ENCODE data around the gene DDX31. TPM values are rescaled to one million over a fixed set of nuclear protein-coding genes. Genes with fewer than 3 reads are reported as not detected.

DDX31 gene
- total RNA-seq, 1 experiment from 2014 or later = 28.4 TPM

DNA sequence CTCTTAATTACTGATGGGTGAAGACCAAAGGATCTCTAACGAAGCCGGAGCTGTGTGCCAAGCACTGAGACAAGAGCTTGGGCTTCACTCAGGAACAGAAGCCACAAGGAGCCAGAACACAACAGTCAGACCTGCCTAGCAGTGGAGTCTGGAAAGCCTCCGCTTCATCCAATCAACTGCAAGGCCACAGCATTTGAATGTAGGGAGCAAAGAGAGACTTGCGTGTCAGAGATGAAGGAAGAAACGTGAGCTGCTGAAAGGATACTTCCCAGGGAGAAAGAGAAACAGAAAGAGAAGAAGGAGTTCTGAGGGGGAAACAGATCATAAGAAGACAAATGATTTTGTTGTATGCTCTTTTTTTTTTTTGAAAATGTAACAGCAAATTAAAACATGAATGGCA is 43.5 kb downstream of the DDX31 start:
- no peaks in the 10 kb centered on the region for H3K4me1 ChIP-seq (ENCODE audit: insufficient read depth, low read length)
- H3T11ph ChIP-seq (ENCODE audit: low read length) = no peak overlapping the region
- Mint-ChIP-seq H3K4me3 (no peak overlapping the region), H3K4me1 (peaks cover 6 to 22% of the 10 kb centered on the region in 2 experiments), H3K27ac (peak overlapping the region; percentile 12 to 50 (median 46); a peak in 3 of 7 replicates), H3K9me3 (no peaks in the 10 kb centered on the region), H3K36me3 (ENCODE audit: insufficient read depth in 1 of 3, low read depth in 3 of 3) (peaks cover 18 to 70% (median 38%) of the 10 kb centered on the region in 3 experiments; a peak in 6 of 7 replicates), H3K27me3 (ENCODE audit: low read depth) (no peaks in the 10 kb centered on the region)
- no peak overlapping the region for H4K91ac ChIP-seq (ENCODE audit: insufficient read length, low read depth, low read length)
- TF ChIP-seq, protein P1, sequence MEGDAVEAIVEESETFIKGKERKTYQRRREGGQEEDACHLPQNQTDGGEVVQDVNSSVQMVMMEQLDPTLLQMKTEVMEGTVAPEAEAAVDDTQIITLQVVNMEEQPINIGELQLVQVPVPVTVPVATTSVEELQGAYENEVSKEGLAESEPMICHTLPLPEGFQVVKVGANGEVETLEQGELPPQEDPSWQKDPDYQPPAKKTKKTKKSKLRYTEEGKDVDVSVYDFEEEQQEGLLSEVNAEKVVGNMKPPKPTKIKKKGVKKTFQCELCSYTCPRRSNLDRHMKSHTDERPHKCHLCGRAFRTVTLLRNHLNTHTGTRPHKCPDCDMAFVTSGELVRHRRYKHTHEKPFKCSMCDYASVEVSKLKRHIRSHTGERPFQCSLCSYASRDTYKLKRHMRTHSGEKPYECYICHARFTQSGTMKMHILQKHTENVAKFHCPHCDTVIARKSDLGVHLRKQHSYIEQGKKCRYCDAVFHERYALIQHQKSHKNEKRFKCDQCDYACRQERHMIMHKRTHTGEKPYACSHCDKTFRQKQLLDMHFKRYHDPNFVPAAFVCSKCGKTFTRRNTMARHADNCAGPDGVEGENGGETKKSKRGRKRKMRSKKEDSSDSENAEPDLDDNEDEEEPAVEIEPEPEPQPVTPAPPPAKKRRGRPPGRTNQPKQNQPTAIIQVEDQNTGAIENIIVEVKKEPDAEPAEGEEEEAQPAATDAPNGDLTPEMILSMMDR (conservative IDR thresholded peaks at IDR 0.05) = no peak
- no peak overlapping the region for H2BK12ac ChIP-seq (ENCODE audit: insufficient read length, low read depth, low read length)
- H4K20me1 ChIP-seq (ENCODE audit: control insufficient read depth, insufficient read depth, insufficient read length) = no peaks in the 10 kb centered on the region
- H3K4ac ChIP-seq (ENCODE audit: low read depth, low read length) = no peak overlapping the region
- no peak overlapping the region for H3K56ac ChIP-seq (ENCODE audit: insufficient read length, low read depth, low read length)
- H3K14ac ChIP-seq (ENCODE audit: insufficient read depth, low read length) = no peak overlapping the region
- no peak overlapping the region for H2AK5ac ChIP-seq (ENCODE audit: insufficient read length, low read length)
- no peaks in the 10 kb centered on the region for H3K23me2 ChIP-seq (ENCODE audit: insufficient read length, low read depth, low read length, poor library complexity, severe bottlenecking)
- no peak overlapping the region for H4K5ac ChIP-seq (ENCODE audit: insufficient read length, low read depth, low read length)
- H2BK20ac ChIP-seq (ENCODE audit: low read depth, low read length, poor library complexity, severe bottlenecking) = no peak overlapping the region
- no CpG with 5 or more reads among the region's 5 CpGs for WGBS (ENCODE audit: extremely low coverage, insufficient read length, low lambda C conversion rate)
- H3K9me3 ChIP-seq (ENCODE audit: control insufficient read depth, low read depth, low read length) = no peaks in the 10 kb centered on the region
- no peak overlapping the region for H2BK15ac ChIP-seq (ENCODE audit: low read depth, low read length)
- no peak overlapping the region for H3K4me2 ChIP-seq (ENCODE audit: insufficient read depth, insufficient read length, low read length)
- H3K27ac ChIP-seq (ENCODE audit: insufficient read length, low read depth, low read length) = no peak overlapping the region
- no peak overlapping the region for H3K9ac ChIP-seq (ENCODE audit: extremely low read depth, insufficient read length, low read length)
- no peak overlapping the region for H2BK120ac ChIP-seq (ENCODE audit: low read depth, low read length, poor library complexity, severe bottlenecking)
- no peaks in the 10 kb centered on the region for H3K27me3 ChIP-seq (ENCODE audit: insufficient read depth, low read length)
- no peaks in the 10 kb centered on the region for H3K79me1 ChIP-seq (ENCODE audit: insufficient read depth, low read depth, low read length, poor library complexity, severe bottlenecking)
- DNase-seq = no peak
- no peak overlapping the region for H3K18ac ChIP-seq (ENCODE audit: insufficient read length, low read depth, low read length)
- no peak overlapping the region for H4K8ac ChIP-seq (replicated peaks; ENCODE audit: insufficient read length, low read depth, low read length)
- no peak overlapping the region for H3K23ac ChIP-seq (ENCODE audit: insufficient read length, low read depth, low read length)
- H2BK5ac ChIP-seq (ENCODE audit: insufficient read length, low read length) = no peak overlapping the region
- no peaks in the 10 kb centered on the region for H3K79me2 ChIP-seq (ENCODE audit: insufficient read depth, low read length)
- H2AFZ ChIP-seq (ENCODE audit: low read length) = no peak overlapping the region
